Liver (tissue), 9 donors: ENCODE results near the gene KMT2E. TPM values are rescaled to one million over a fixed set of nuclear protein-coding genes. Genes with fewer than 3 reads are reported as not detected.

Experiments
- DNase-seq: peaks from one replicate; pipeline ENCODE4 v3.0.0-alpha.2; 2017; ENCODE audit warnings: low spot score
- H3K27ac ChIP-seq, 2 donors: one replicate each; pipeline ENCODE4 v1.7.0; 2013; ENCODE audit warnings: inconsistent platforms in 2 of 2, low read length in 2 of 2, control low read depth in 1 of 2, low read depth in 1 of 2, mild to moderate bottlenecking in 1 of 2
- H3K27me3 ChIP-seq, 4 donors: one replicate each; pipeline versions ENCODE4 v1.6.1 to v1.7.0; 2013; ENCODE audit warnings: low read length in 3 of 4, inconsistent platforms in 1 of 4, mild to moderate bottlenecking in 1 of 4, moderate library complexity in 1 of 4; ENCODE audit not compliant: control insufficient read depth in 4 of 4, insufficient read depth in 4 of 4
- H3K36me3 ChIP-seq, 4 donors: one replicate each; pipeline versions ENCODE4 v1.6.1 to v1.7.0; 2013; ENCODE audit warnings: low read length in 3 of 4, mild to moderate bottlenecking in 3 of 4, low read depth in 1 of 4, moderate library complexity in 1 of 4; ENCODE audit not compliant: control insufficient read depth in 4 of 4, insufficient read depth in 3 of 4
- H3K4me1 ChIP-seq, 4 donors: one replicate each; pipeline versions ENCODE4 v1.6.1 to v1.7.0; 2013; ENCODE audit warnings: low read length in 3 of 4, mild to moderate bottlenecking in 3 of 4, moderate library complexity in 1 of 4; ENCODE audit not compliant: control insufficient read depth in 4 of 4, insufficient read depth in 4 of 4
- H3K4me3 ChIP-seq, 3 donors: one replicate each; pipeline versions ENCODE4 v1.6.1 to v1.7.0; 2013; ENCODE audit warnings: low read length in 3 of 3, control low read depth in 1 of 3, low read depth in 1 of 3, mild to moderate bottlenecking in 1 of 3
- H3K9ac ChIP-seq, 2 donors: one replicate each; pipeline ENCODE4 v1.7.0; 2013; ENCODE audit warnings: low read length in 2 of 2, mild to moderate bottlenecking in 2 of 2, moderate library complexity in 2 of 2, control low read depth in 1 of 2, low read depth in 1 of 2
- H3K9me3 ChIP-seq, 4 donors: one replicate each; pipeline versions ENCODE4 v1.6.1 to v1.7.0; 2013; ENCODE audit warnings: low read length in 3 of 4; ENCODE audit not compliant: control insufficient read depth in 4 of 4
- ATF3 ChIP-seq: IDR thresholded peaks from 2 replicates; pipeline ENCODE4 v1.6.1; 2016; ENCODE audit warnings: antibody characterized with exemption
- EGR1 ChIP-seq, 2 donors: IDR thresholded peaks; 2 replicates each; pipeline ENCODE4 v1.6.1; 2016 to 2018; ENCODE audit warnings: antibody characterized with exemption in 2 of 2, low read depth in 2 of 2
- FOXA1 ChIP-seq: IDR thresholded peaks from 2 replicates; pipeline ENCODE4 v1.6.1; 2016; ENCODE audit warnings: antibody characterized with exemption
- FOXA2 ChIP-seq: IDR thresholded peaks from 2 replicates; pipeline ENCODE4 v1.6.1; 2016; ENCODE audit warnings: antibody characterized with exemption
- GABPA ChIP-seq, 2 donors: IDR thresholded peaks in 1 of 2; conservative IDR thresholded peaks in 1 of 2; 2 replicates each; pipeline ENCODE4 v1.6.1; 2016; ENCODE audit warnings: antibody characterized with exemption in 2 of 2, mild to moderate bottlenecking in 1 of 2, moderate library complexity in 1 of 2
- HNF4A ChIP-seq, 2 donors: conservative IDR thresholded peaks; 2 replicates each; pipeline ENCODE4 v1.6.1; 2016; ENCODE audit warnings: antibody characterized with exemption in 2 of 2, mild to moderate bottlenecking in 2 of 2
- HNF4G ChIP-seq: IDR thresholded peaks from 2 replicates; pipeline ENCODE4 v1.6.1; 2016; ENCODE audit warnings: antibody characterized with exemption
- JUND ChIP-seq, 2 donors: IDR thresholded peaks; 2 replicates each; pipeline ENCODE4 v1.6.1; 2016; ENCODE audit warnings: antibody characterized with exemption in 2 of 2
- MAX ChIP-seq: IDR thresholded peaks from 2 replicates; pipeline ENCODE4 v1.6.1; 2016; ENCODE audit warnings: antibody characterized with exemption
- NR2F2 ChIP-seq: IDR thresholded peaks from 2 replicates; pipeline ENCODE4 v1.6.1; 2016; ENCODE audit warnings: antibody characterized with exemption
- RAD21 ChIP-seq, 2 donors: IDR thresholded peaks; 2 replicates each; pipeline ENCODE4 v1.6.1; 2016; ENCODE audit warnings: antibody characterized with exemption in 2 of 2, mild to moderate bottlenecking in 2 of 2
- RXRA ChIP-seq, 2 donors: IDR thresholded peaks; 2 replicates each; pipeline ENCODE4 v1.6.1; 2017 to 2018; ENCODE audit warnings: antibody characterized with exemption in 2 of 2, mild to moderate bottlenecking in 1 of 2
- SP1 ChIP-seq: IDR thresholded peaks from 2 replicates; pipeline ENCODE4 v1.6.1; 2018; ENCODE audit warnings: antibody characterized with exemption, mild to moderate bottlenecking
- TAF1 ChIP-seq: conservative IDR thresholded peaks from 2 replicates; pipeline ENCODE4 v1.6.1; 2016; ENCODE audit warnings: antibody characterized with exemption, mild to moderate bottlenecking
- YY1 ChIP-seq: IDR thresholded peaks from 2 replicates; pipeline ENCODE4 v1.6.1; 2016; ENCODE audit warnings: antibody characterized with exemption, mild to moderate bottlenecking
- ZBTB33 ChIP-seq: IDR thresholded peaks from 2 replicates; pipeline ENCODE4 v1.6.1; 2016; ENCODE audit warnings: antibody characterized with exemption
- WGBS: extraction: QIAGEN DNeasy Blood & Tissue Kit; methylation state at CpG from one replicate; pipeline ENCODE4 v1.1.7; 2013; 5-methylcytosine and 5-hydroxymethylcytosine counted together
- polyA plus RNA-seq, 2 donors: library from polyadenylated mRNA; stranded (reverse) in 1 of 2; unstranded in 1 of 2; fragments of 200-250 nt in 1 of 2; fragments of >200 nt in 1 of 2; fragmentation: Nextera tagmentation in 1 of 2; extraction: Ambion mirVana in 1 of 2; gene quantifications; one replicate each; pipeline versions ENCODE4 v1.2.1 to v1.2.3, GENCODE V29; 2013 to 2015
- total RNA-seq, 2 donors: library from RNA; depleted of rRNA; stranded (reverse); fragments of >200 nt; gene quantifications; one replicate each; pipeline ENCODE4 v1.2.3, GENCODE V29; 2014
- TF ChIP-seq, protein P1 (sequence below): IDR thresholded peaks from 2 replicates; pipeline ENCODE4 v1.6.1; 2016; ENCODE audit warnings: antibody characterized with exemption, mild to moderate bottlenecking
- donor health status: healthy.
- donor health status: healthy.
- donor health status: healthy.
- donor health status: healthy.
- donor health status: healthy.

The KMT2E gene
- total and polyA plus RNA-seq, 4 donors: 7.1 to 55.6 (median 42.4) TPM

GRCh38 chr7:104971290-104972071 is 42.5 kb upstream of the KMT2E start:
- peak in 1 of 2 donors; percentile 13 for TF ChIP-seq RXRA (IDR thresholded peaks at IDR 0.05)
- TF ChIP-seq SP1: peak; percentile 13
- no peak for TF ChIP-seq ATF3
- TF ChIP-seq GABPA (IDR thresholded peaks at IDR 0.05 in 1 of 2, conservative IDR thresholded peaks at IDR 0.05 in 1 of 2): no peak
- Histone ChIP-seq H3K27ac (peak overlapping the region in 1 of 2 donors; percentile 19), H3K36me3 (no peaks in the 10 kb centered on the region), H3K9me3 (no peaks in the 10 kb centered on the region), H3K4me1 (peaks cover 3 to 16% (median 14%) of the 10 kb centered on the region in 4 donors), H3K27me3 (no peaks in the 10 kb centered on the region), H3K4me3 (no peak overlapping the region), H3K9ac (no peak overlapping the region)
- no peak for DNase-seq
- 58% methylated on average over 3 of the region's 3 CpGs for WGBS

GRCh38 chr7:104972500-104972899 is 41.5 kb upstream of the KMT2E start:
- DNase-seq: no peak
- TF ChIP-seq FOXA1 (no peak), SP1 (no peak), EGR1 (IDR thresholded peaks at IDR 0.05; ENCODE audit: low read depth in 2 of 2) (no peak), MAX (no peak), GABPA (IDR thresholded peaks at IDR 0.05 in 1 of 2, conservative IDR thresholded peaks at IDR 0.05 in 1 of 2) (no peak), TAF1 (no peak)
- no peaks in the 10 kb centered on the region for H3K36me3 ChIP-seq
- H3K9me3 ChIP-seq: no peaks in the 10 kb centered on the region
- no peaks in the 10 kb centered on the region for H3K27me3 ChIP-seq
- peaks cover 3 to 16% (median 14%) of the 10 kb centered on the region in 4 donors for H3K4me1 ChIP-seq
- H3K27ac ChIP-seq: no peak overlapping the region
- H3K9ac ChIP-seq: no peak overlapping the region
- 89% methylated on average over 5 of the region's 5 CpGs for WGBS
- H3K4me3 ChIP-seq: no peak overlapping the region

- peaks cover 3 to 15% (median 9%) of the 10 kb centered on the region in 4 donors for H3K4me1 ChIP-seq
- no peak overlapping the region for H3K9ac ChIP-seq
- TF ChIP-seq HNF4A (conservative IDR thresholded peaks at IDR 0.05): no peak
- no peak for TF ChIP-seq FOXA1
- TF ChIP-seq GABPA (IDR thresholded peaks at IDR 0.05 in 1 of 2, conservative IDR thresholded peaks at IDR 0.05 in 1 of 2): no peak
- no peak for TF ChIP-seq MAX
- no peak for TF ChIP-seq HNF4G
- no peak for TF ChIP-seq ZBTB33
- no peak for TF ChIP-seq SP1
- TF ChIP-seq ATF3: no peak
- no peak for TF ChIP-seq JUND (IDR thresholded peaks at IDR 0.05)
- TF ChIP-seq, protein P1, sequence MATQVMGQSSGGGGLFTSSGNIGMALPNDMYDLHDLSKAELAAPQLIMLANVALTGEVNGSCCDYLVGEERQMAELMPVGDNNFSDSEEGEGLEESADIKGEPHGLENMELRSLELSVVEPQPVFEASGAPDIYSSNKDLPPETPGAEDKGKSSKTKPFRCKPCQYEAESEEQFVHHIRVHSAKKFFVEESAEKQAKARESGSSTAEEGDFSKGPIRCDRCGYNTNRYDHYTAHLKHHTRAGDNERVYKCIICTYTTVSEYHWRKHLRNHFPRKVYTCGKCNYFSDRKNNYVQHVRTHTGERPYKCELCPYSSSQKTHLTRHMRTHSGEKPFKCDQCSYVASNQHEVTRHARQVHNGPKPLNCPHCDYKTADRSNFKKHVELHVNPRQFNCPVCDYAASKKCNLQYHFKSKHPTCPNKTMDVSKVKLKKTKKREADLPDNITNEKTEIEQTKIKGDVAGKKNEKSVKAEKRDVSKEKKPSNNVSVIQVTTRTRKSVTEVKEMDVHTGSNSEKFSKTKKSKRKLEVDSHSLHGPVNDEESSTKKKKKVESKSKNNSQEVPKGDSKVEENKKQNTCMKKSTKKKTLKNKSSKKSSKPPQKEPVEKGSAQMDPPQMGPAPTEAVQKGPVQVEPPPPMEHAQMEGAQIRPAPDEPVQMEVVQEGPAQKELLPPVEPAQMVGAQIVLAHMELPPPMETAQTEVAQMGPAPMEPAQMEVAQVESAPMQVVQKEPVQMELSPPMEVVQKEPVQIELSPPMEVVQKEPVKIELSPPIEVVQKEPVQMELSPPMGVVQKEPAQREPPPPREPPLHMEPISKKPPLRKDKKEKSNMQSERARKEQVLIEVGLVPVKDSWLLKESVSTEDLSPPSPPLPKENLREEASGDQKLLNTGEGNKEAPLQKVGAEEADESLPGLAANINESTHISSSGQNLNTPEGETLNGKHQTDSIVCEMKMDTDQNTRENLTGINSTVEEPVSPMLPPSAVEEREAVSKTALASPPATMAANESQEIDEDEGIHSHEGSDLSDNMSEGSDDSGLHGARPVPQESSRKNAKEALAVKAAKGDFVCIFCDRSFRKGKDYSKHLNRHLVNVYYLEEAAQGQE: no peak
- no peak for TF ChIP-seq NR2F2
- no peak for TF ChIP-seq EGR1 (IDR thresholded peaks at IDR 0.05; ENCODE audit: low read depth in 2 of 2)
- no peak for TF ChIP-seq RXRA (IDR thresholded peaks at IDR 0.05)
- no peak for TF ChIP-seq FOXA2
- TF ChIP-seq RAD21 (IDR thresholded peaks at IDR 0.05): no peak
- TF ChIP-seq YY1: no peak
- WGBS: 91% methylated on average over 2 of the region's 2 CpGs
- H3K27me3 ChIP-seq: no peaks in the 10 kb centered on the region
- H3K27ac ChIP-seq: no peak overlapping the region
- H3K9me3 ChIP-seq: no peaks in the 10 kb centered on the region
- no peaks in the 10 kb centered on the region for H3K36me3 ChIP-seq
- H3K4me3 ChIP-seq: no peak overlapping the region
- no peak for DNase-seq
Observed at GRCh38 chr7:104973227-104973626, 40.8 kb upstream of the KMT2E start.
